GM21529 (cell line): Measurements from ENCODE around the gene AP3B1.
"Not testable (repeated sequence)": the region's sequence is repeated elsewhere in the genome, so short reads cannot be mapped to it uniquely, and the experiment has no call there.

Source experiments
- ATAC-seq: cut with Tn5 transposase; IDR thresholded peaks from one replicate; pipeline ENCODE4 v1.9.1; 2021; ENCODE audit not compliant: unreplicated experiment

Gene AP3B1

DNA sequence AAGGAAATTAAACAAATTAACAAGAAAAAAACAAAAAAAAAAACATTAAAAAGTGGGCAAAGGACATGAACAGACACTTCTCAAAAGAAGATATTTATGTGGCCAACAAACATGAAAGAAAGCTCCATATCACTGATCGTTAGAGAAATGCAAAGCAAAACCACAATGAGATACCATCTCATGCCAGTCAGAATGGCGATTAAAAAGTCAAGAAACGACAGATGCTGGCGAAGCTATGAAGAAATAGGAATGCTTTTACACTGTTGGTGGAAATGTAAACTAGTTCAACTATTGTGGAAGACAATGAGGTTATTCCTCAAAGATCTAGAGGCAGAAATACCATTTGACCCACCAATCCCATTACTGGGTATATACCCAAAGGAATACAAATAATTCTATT is 223.8 kb downstream of the AP3B1 start:
- not testable (repeated sequence) for ATAC-seq

DNA sequence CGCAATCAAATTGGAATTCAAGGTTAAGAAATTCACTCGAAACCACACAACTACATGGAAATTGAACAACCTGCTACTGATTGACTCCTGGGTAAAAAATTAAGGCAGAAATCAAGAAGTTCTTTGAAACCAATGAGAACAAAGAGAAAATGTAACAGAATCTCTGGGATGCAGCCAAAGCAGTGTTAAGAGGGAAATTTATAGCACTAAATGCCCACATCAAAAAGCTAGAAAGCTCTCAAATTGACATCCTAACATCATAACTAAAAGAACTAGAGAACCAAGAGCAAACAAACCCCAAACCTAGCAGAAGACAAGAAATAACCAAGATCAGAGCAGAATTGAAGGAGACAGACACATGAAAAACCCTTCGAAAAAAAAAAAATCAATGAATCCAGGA is 226.9 kb downstream of the AP3B1 start:
- ATAC-seq, result not testable (repeated sequence)

DNA sequence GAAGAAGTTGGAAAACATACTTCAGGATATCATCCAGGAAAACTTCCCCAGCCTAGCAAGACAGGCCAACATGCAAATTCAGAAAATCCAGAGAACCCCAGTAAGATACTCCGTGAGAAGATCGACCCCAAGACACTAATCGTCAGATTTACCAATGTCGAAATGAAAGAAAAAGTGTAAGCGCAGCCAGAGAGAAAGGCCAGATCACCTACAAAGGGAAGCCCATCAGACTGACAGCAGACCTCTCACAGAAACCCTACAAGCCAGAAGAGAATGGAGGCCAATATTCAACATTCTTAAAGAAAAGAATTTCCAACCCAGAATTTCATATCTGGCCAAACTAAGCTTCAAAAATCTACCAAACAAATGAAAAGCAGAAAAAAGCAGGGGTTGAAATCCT is 227.8 kb downstream of the AP3B1 start:
- ATAC-seq, result not testable (repeated sequence)

DNA sequence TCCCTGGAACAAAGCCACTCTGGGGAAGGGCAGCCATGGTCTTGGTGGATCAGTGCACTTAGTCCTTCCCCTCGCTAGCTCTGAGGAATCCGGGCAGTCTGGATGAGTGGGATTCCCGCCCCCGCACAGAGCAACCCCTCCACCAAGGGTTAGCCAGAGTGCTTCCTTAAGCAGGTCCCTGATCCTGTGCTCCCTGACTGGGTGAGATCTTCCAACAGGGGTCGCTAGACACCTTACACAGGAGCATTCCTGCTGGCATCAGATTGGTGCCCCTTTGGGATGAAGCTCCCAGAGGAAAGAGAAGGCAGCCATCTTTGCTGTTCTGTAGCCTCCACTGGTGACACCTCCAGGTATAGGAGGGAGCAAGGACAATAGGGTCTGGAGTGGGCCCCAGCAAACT is 228.8 kb downstream of the AP3B1 start:
- ATAC-seq, result no peak

DNA sequence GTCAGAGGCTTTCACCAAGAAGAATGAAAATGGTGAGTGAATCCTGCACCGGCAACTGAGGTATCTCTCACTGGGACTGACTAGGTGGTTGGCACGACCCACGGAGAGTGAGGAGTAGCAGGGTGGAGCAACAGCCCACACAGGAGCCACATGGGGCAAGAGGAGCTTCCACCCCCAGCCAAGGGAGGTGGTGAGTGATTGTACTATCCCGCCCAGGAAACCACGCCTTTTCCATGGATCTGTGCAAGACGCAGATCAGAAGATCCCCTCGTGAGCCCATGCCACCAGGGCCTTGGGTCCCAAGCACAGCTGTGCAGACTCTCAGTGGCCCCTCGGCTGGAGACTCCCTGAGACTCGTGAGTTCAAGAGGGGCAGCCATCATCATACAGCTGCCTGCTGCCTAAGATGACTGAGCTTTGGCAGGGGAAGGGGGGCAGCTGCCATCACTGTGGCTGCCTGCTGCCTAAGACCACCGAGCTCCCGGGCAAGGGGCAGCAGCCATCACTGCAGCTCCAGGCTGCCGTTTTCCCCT is 229.5 kb downstream of the AP3B1 start:
- ATAC-seq, result no peak

DNA sequence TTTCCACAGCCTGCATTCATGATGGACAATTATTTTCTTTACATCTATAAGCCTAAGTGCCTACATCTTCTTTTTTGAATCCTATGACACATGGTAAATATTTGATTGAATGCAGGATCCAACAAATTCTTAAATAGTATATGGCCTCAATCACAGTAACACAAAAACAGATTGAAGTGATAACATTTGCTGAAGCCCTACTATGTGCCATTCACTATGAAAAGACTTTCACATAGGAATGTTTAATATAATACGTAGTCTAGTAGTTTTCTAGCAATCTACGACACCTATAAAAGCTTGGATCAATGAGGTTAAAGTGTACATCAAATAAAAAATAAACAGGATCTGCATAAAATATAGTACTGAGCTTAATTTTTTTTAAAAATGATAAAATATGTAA is 231.0 kb downstream of the AP3B1 start:
- ATAC-seq, result no peak

DNA sequence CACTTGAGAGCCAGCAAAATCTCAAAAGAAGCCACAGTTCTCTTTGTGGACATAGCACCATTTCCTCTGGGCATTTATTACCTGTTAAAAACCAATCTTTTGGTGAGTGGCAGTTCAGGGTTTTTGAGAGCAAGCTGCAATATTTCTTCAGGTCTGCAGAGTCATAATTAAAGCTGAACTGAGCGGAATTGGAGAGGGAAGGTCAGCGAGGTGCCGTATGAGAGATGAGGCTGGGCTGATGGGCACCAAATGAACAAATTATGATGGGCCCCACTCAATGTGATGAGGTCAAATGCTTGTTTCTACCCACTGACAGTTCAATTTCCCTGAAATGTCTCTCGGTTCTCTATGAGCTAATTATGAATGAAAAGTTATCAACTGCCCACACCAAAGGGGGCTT is 231.9 kb downstream of the AP3B1 start:
- ATAC-seq, result no peak

DNA sequence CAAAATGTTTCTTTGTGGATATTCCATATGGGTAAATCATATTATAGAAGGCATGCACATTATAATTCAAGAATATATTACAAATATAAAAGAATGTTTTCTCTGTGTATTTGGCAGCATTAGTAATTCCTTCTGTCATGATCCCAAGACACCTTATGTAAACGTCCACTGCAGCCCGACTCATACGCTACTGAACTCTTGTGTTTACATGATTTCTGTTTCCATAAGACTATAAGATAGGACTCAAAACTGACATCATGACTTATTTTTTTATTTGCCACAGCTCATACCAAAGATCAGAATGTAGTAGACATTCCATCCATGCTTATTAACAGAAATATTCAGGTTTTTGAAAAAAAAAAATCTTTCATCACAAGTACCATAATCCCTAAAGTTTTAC is 234.1 kb downstream of the AP3B1 start:
- no peak for ATAC-seq

DNA sequence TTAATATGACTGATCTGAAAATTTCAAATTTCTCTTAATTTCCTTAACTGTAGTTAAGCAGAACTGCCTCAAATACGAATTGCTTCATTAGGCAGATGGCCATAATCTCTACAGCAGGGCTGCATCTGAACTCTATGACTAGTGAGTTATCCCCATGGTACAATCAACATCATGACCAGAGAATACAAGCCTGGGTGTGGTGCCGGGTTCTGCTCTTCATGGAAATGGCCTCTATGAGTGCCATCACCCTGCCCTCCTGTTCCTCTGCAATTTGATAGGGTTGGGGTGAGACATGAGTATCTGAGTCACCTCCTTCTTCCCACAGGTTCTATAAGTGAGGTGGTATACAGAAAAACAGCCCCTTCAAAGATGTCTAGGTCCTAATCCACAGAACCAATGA is 235.9 kb downstream of the AP3B1 start:
- ATAC-seq, result no peak

DNA sequence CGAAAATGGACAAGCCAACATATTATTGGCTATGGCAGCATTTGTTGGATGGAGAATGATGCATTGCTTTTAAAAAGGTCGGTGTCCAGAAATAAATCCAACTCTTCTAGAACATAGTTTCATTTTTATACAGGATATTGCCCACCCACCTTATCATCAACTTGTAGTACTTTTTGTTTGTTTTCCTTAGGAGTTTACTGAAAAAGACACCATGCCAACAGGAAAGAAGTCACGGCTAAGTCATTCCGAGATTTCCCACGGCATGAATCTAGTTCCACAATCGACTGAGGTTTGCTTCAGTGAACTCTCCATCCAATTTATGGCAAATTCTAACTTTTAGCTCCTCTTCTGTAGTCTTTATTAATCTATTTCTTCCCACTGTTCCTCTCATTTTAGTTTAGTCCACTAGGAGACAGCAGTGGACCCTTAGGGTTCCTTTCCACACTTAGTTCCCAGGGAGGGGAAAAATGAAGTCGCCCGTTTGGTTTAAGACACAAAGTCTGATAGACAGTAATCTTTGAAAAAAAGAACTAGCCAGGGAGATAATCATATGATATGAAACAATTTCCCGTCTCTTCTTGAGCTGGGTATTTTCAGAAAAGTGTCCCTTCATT is 237.5 kb downstream of the AP3B1 start:
- no peak for ATAC-seq

DNA sequence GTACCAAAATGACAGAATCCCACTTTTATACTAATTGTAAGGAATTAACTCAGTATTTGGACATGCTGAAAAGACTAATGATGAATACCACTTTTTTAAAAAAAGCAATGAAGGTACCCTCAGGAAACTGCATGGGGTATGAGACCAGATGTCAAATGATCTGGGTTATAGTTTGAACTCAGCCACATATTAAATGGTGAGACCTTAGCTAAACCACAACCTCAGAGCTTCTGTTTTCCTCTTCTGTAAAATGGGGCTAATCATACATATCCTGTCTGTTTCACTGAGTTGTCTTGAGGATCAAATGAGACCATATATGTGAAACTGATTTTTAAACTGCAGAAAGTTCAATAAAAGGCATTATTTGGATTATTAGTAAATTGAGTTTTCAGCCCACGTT is 238.4 kb downstream of the AP3B1 start:
- no peak for ATAC-seq

DNA sequence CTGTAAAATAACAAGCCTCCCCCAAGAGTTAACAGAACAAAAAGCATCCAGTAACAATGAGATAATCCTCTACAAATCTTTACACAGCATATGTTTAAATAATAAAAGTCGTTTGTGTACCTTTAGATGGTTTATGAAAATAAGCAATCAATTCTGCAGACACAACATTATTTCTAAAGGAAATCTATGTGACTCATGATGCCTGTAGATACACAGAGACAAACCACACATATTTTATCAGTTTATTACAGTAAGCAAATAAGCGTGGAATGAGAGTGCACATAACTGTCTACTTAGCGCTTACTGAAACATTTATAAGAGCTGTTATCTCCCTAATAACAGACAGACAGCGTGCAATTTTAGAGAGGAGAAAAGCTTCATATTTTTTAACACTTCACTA is 243.6 kb downstream of the AP3B1 start:
- ATAC-seq, result no peak

DNA sequence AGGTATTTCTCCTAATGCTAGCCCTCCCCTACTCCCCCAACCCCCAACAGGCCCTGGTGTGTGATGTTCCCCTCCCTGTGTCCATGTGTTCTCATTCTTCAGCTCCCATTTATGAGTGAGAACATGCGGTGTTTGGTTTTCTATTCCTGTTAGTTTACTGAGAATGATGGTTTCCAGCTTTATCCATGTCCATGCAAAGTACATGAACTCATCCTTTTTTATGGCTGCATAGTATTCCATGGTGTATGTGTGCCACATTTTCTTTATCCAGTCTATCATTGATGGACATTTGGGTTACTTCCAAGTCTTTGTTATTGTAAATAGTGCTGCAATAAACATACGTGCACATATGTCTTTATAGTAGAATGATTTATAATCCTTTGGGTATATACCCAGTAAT is 247.7 kb downstream of the AP3B1 start:
- ATAC-seq, result not testable (repeated sequence)

DNA sequence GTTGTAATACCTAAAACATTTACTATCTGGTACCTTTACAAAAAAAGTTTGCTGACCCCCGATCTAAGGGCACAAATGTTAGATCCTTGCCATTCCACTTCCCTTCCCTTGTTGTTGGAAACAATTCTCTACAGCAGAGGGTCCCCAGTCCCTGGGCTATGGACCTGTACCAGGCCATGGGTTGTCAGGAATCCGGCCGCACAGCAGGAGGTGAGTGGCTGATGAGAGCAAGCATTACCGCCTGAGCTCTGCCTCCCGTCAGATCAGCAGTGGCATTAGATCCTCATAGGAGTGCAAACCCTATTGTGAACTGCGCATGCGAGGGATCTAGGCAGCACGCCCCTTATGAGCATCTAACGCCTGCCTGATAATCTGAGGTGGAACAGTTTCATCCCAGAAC is 248.5 kb downstream of the AP3B1 start:
- no peak for ATAC-seq

DNA sequence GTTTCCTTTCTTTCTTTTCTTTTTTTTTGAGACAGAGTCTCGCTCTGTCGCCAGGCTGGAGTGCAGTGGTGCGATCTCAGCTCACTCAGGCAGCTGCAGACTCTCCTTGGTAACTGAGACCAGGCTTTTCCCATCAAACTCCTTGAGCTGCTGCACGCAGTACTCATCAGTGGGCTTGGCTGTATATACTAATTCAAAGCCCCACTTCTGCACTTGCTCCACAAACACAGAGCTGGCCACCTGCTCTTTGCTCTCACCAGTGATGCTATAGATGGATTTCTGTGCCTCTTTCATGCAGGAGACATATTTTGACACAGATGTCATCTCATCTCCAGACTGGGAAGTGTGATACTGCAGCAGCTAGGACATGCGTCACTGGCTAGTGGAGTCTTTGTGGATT is 252.7 kb downstream of the AP3B1 start:
- ATAC-seq, result no peak

DNA sequence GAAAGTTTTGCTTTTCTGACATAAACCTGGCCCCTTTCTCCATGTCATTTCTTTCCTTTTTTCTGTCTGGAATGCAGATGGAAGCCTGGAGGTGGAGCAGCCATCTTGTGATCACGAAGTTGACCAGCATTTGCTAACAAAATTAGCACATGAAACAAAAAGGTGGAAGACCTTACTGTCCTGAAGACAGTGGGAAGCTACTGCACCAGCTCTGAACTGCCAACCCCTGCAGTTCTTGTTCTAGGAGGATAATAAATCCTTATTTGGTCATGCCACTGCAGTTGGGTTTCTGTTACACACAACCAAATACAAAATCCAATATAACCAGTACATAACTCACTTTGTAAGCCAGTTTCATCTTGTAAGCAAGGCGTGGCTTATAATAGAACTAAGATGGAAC is 269.0 kb downstream of the AP3B1 start:
- ATAC-seq, result no peak

DNA sequence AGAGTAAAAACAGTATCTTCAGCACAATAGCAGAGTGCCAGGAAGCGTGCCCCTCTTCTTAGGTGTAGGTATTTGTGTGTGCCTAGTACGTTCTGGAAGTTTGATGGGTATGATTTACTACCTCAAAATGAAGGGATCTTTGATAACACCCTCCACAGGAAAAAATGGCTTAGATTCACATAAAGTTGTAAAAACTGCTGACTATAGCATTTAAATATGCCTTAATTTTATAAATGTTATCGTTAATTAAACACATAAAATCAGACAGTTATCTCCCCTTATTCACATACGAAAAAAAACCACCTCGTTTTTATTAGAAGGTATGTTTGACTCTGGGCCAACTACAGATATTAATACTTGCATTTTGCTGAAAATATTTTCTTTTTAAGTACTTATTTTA is 274.8 kb downstream of the AP3B1 start:
- ATAC-seq, result no peak

DNA sequence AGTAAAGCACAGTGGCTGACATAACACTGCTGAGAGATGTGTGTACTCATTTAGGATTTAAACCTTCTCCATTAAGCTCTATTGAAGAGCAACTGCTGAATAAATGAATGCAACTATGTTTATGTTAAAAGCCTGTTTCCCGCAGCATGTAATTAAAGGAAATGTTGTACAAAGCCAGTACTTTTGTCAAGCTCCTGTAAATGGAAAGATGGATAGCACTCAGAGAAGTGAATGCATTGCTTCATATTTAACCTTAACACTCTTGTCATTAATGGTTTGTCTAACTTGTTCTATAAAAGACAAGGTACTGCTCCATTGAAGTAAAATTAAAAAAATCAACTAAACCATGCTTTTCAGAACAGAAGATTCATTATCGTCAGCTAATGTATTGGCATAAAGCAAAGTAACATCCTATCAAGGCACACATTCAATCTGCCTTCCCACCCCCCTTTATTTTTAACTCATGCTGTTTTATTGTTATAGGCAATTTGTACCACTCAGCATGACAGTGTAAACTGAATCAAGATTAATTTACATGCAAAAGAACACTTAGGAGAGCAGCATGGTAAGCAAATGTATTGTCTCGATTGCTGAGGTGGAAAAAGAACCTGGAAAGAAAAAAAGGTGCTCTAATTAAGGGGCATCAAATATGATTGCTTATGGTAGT is 277.5 kb downstream of the AP3B1 start:
- no peak for ATAC-seq

DNA sequence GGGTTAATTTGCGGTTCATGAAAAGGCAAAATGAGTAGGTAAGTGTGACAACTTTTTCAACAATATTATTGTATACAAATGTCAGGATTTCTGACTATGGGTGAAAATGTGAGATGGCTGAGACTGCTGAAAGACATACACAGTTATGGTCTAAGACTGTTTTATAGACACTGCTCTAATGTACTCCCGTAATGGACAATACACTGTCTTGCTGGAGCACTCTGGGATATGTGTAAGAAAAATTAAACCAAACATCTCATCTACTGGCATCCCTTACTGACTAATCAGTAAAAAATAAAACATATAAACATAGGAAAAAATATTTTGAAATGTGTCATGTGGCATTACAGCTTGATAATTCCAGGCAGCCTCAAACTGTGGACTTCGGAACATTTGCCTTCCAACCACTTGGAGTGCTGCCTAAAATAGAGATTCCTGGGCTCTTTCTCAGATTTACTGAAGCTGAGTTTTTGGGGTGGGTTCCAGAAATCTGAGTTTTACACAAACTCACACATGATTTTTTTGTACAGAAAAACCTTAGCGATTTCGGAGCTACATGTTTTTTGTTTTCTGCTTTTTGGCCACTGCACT is 284.5 kb downstream of the AP3B1 start:
- no peak for ATAC-seq

DNA sequence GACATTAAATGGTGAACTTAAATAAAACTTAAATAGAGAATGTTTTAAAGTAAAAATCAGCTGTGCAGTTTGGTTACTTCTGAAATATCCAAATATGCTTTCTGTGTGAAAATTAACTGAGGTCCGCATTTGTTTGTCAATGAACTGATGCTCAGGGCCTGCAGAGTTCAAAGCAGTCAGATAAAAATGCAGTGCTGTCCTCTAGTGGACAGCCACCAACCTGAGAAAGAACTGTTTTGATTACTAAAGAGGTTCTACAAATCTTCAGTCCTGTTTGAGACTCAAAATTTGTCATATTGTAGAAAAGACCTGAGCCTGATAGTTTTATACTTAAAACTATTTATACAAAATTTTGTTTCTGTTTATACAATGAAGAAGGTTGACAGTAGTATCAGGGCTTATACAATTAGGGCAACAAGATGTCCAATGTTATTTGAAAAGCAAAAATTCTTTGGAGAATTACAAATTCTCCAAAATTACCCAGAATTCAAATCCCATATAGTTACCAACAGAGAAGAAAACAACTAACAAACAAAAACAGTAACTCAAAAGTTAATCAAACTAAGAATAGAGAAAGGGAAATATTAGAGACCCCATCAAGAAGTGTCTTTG is 286.0 kb downstream of the AP3B1 start:
- no peak for ATAC-seq

DNA sequence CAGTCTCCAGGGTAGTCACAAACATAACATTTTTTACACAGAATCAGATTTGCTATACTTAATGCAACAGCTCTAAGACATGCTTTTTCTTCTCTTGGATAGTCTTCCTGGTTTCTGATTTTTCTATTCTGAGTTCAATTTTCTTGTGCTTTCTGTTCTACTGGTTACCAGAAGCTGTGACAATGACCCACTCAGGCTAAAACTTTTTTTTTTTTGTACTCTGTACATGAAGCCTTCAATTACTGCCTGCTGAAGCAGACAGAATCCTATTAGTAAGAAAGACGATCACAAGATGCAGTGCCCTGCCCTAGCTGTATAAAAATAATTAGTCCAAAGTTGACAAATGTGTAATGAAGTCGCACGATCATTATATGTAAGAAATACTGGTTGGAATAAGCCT is 287.3 kb downstream of the AP3B1 start:
- no peak for ATAC-seq

DNA sequence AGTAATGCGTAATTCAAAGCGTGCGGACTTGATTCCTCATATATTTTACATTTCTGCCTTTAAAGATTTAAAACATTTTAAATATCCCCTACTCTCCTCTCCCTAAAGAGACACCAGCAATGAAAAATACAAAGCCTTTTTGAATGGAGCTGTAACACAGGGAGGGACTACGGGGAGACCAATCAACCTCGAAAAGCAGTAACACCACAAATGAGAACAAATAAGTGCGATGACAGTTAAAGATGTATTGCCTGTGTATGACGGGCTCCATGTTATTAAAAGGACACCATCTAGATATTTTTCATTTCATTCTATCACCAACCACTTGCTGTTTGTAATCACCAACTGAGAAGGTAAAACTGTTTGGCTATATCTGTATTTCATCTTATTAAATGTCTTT is 288.0 kb downstream of the AP3B1 start:
- no peak for ATAC-seq
